IPS-NIHi11 (cell line): Measurements from ENCODE around the gene NR2F1.
"Not testable (repeated sequence)": the region's sequence is repeated elsewhere in the genome, so short reads cannot be mapped to it uniquely, and the experiment has no call there.

ENCODE experiments used
- DNase-seq: peaks from one replicate; pipeline ENCODE4 v3.0.0; 2012; ENCODE audit warnings: mixed read lengths, low spot score

NR2F1 gene

GRCh38 chr5:93582677-93583438 lies at the start of gene NR2F1:
TSS of gene NR2F1 (plus strand) at chr5:93583222. CDS start at chr5:93585024, 1,802 bp downstream.
- peak; percentile 62 for DNase-seq

DNA sequence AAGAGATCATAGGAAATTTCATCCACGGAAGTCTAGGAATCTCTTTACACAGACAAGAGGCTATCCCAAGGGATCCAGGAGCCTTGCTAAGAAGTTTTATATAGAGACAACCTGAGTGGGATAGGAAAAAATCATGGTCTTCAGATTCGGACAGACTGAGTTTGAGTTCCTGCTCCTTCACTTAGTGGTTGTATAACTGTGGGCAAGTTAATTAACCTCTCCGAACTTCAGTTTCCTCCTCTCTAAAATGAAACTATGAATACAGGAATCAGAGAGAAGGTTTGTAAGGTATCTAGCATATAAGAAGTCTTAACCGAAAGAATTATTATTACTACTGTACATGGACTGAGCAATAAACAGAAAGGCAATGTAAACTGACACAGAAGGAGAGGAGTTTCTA lies 37.1 kb upstream of the NR2F1 start:
- DNase-seq: no peak

DNA sequence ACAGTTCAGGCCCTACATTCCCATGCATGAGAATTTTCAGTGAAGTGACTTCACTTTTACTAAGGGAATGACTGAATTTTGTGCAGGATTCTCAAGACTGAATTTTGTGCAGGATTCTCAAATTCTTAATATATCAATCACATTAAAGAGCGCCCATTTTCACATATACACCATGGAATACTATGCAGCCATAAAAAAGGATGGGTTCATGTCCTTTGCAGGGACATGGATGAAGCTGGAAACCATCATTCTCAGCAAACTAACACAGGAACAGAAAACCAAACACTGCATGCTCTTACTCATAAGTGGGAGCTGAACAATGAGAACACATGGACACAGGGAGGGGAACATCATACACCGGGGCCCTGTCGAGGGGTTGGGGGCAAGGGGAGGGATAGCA lies 33.4 kb upstream of the NR2F1 start:
- DNase-seq: not testable (repeated sequence)

DNA sequence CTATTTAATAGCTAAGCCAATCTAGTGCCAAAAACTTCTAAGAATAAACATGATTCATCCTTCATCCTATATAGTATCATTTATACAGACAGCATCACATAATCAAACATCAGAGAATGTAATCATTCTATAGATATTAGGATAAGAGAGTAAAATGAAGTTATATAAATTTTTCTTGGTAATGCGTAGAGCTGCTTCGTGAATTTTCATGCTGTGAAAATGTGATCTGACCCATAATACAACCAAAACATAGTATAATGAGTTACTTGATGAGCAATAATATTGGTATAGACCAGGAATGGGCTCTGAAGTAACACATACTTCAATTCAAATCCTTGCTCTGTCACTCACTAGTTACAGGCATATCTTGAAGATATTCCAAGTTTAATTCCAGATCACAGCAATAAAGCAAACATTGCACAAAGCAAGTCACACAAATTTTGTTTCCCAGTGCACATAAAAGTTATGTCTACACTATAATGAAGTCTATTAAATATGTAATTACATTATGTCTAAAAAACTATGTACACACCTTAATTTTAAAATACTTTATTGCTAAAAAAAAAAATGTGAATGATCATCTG lies 25.9 kb upstream of the NR2F1 start:
- no peak for DNase-seq

DNA sequence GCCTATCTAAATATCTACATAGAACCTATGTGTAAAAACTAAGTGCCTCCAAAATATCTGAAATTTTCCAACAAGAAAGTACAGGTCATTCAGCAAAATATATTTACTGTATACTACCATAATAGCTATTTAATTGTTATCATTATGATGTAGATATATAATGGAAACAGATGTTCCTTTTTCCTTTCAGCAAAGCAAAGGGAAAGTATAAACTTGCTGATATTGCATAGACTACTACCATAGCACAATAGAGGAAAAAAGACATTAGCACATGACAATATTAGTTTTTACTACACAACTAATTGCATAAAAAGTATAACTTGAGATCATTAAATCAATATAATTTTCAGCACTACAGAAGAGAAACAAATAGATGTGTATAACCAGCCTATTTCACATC lies 16.9 kb upstream of the NR2F1 start:
- DNase-seq: no peak

- no peak for DNase-seq
These were observed 15.6 kb upstream of the NR2F1 start for GRCh38 chr5:93567424-93567823.

DNA sequence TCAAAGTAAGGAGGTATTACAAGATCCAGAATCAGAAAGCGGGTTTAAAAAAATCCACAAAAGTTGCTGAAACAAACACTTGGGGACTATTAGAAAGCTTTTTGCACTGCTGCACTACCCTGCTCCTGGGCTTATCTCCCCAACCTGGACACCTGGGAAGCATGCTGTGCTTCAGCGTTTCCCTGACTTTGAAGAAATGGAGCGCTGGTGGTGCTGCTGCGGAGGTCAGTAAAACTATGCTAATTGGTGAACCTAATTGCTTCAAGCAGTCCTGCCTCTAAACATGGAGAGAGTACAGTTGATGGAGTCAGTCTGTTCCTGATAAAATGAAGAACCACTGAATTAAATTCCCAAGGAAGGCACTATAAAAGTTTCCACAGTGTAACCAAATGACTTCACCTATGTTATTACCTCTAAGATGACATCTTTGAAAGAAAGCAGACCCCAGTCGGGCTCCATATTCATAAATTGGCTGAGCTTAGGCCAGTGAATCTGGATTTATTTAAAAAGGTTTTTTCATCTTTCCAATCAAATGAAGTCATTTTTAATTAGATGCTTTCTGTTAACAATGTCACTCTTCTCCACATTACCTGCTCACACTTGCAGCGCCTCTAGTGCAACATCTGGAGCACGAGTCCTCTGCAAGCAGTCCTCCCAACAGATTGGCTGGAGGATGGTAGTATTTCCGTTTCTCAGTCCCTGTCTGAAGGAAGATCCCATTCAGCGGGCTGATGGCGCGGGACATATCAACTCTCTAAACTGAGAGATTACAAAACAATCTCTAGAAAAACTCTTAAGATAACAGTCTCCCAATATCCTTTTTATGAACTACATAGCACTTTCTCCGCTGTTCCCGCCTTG lies 13.5 kb upstream of the NR2F1 start:
- DNase-seq: no peak

- peak; percentile 59 for DNase-seq
These were observed 12.5 kb upstream of the NR2F1 start for GRCh38 chr5:93570294-93571113.

DNA sequence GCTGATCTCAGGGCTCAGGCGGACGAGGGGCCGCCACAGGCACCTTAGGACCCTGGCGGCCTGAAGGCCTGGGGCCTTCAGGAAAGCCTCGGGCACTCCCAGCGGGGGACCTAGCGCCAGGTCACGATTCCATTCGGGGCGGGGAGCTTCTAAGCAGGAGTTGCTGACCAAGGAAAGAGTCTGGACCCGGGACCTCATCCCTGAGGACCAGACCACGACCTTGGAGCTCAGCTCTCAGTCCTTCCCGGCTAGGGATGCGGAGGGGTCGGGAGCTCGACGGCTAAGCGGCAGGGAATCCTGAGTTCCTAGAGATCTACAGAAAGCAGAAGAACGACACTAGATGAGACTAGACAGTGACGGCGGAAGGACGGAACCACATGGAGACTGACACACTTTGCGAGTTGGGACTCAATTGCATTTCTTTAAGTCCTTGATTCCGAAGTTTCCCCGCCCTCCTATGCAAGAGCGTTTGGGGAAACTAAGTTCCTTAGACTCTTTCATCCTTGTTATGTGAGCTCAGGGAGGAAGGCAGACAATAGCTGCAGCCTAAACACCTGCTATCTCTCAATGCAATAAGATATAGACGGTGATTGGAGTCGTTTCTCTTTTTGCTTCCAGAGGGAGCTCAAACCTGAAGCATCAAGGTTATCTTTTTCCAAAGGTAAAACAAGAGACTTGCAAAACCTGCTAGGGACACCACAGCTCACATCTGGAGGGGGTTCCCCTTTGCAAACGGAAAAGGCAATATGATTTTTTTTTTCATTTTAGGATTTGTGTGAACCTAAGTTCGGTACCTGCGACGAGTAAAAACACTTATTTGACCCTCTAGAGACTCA lies 11.7 kb upstream of the NR2F1 start:
- DNase-seq: peak; percentile 33

- peak; percentile 17 for DNase-seq
These were observed 10.9 kb upstream of the NR2F1 start for GRCh38 chr5:93572101-93572607.

DNA sequence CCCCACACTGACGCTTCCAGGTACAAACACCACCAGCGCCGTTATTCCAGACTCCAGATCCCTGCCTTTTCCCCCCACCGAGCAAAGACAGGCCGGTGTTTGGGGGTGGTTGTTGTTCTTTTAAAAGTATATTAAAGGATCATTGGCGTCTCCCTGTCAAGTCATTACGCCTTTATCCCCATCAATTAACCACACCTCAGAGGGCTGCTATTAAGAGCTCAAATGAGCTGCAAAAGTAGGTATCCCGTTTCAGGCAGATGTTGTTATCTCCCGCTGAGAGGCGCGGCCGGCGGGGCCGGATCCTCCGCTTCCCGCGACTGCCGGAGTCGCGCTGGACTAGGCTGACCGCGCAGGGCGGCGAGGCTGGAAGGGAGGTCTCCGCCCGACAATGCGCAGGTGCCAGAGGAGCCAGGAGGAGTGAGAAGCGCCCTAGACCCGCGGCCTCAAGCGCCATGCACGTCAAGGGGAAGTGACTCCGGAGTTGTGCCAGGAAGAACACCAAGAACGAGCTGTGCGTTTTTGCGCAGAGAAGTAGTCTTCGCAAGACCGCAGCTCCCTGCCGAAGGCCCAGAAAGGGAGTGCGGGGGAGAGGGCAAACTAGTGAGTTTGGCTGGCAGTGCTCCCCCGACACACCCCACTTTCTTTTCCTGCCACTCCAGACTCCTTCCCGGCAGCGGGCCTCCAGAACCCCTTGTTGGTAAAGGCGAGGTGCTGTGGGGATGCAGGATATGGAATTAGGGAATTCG lies 10.2 kb upstream of the NR2F1 start:
- peak; percentile 48 for DNase-seq

GRCh38 chr5:93573354-93574351 lies 9.4 kb upstream of the NR2F1 start:
- no peak for DNase-seq

DNA sequence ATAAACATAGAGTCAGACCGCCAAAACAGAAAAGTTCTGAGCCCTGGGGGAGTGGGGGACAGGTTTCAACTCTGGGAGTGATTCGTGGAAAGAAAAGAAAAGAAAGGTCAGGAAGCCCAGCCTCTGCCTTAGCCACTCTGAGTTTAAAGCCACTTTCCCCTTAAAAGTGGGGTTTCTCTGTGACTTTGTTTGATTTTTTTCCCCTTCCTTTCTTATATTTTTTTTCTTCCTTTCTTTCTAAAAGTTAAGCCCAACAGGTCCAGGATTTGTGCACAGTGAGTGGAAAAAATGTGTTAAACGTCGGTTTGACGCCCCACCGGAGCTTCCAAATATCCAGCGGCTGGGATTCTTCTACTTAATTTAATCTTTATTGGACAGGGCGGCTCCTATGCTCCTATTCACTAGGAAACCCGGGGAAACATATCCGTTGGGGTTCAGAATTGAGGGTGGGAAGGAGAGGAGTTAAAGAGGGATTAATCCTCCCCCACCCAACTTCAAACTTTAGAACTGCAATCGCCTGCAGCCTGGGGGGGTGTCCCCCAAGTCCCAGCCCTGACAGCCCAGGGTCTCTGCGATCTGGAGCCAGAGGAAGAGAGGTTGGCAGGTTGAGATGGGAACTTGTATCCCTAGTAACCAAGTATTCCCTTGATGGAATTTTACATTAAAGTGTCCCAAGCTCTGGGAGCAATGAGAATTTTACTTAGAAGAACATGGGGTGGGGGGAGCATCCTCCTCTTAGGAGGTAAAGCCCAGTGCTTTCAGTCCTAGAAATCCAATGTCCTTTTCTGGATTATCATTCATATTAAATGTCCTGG lies 8.3 kb upstream of the NR2F1 start:
- DNase-seq: no peak

DNA sequence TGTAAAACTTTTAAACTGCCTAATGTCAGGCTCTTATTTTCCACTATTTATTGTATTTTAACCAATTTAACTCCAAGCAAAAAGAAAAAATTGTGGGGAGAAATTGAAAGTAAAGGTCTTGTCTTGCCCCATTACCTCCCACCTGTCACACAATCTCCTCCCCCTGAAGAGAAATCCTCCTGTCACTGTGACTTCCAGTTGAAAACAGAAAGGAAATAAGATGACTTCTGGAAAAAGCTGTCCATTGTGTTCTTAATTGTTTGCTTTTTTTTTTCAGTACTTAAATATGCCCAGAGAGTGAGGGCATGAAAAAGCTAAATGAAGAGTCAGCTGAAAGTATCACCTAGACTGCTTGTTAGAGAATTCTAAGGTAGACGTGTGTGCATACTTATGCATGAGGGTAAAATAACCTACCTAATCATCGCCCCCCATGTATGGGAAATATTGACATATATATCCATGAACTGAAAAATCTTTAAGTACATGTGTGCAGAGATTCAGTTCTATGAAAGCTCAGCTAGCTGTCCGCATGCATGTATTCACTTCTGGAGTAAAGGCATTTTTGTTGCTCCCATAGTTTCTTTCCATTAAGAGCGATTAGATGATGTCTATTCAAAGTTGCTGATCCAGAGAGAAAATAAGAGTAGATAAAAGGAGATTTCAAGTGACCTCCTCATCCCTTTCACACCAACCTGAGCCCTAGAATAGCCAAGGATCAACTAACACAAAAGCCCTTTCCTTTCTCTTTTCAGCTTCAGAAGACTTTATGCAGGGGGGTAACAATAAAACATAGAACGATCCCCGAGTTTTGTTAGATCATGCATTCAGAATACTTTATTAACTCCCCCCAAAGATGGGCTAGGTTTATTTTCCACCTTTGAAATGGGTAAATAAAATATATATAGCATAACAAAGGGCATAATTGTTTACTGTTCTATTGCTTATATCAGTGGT lies 7.3 kb upstream of the NR2F1 start:
- DNase-seq: no peak

GRCh38 chr5:93576994-93577853 lies 5.8 kb upstream of the NR2F1 start:
- no peak for DNase-seq
